BE2C (cell line): ENCODE results near the gene CCR4.
"Not testable (repeated sequence)": the region's sequence is repeated elsewhere in the genome, so short reads cannot be mapped to it uniquely, and the experiment has no call there.

ENCODE experiments used
- DNase-seq: peaks from one replicate; pipeline ENCODE4 v3.0.0-alpha.2; 2020
- H3K27me3 ChIP-seq: fragments of 250-450 bp; sonication (Bioruptor Pico); 2 replicates; pipeline ENCODE4 v1.5.1; 2020; ENCODE audit warnings: mild to moderate bottlenecking
- H3K36me3 ChIP-seq: fragments of 250-450 bp; sonication (Bioruptor Pico); 2 replicates; pipeline ENCODE4 v1.5.1; 2020; ENCODE audit warnings: mild to moderate bottlenecking
- H3K4me1 ChIP-seq: fragments of 250-450 bp; sonication (Bioruptor Pico); 2 replicates; pipeline ENCODE4 v1.5.1; 2020
- H3K4me3 ChIP-seq: 2 replicates; pipeline ENCODE4 v1.5.1; 2011; ENCODE audit warnings: low read depth, low read length
- H3K9me3 ChIP-seq: fragments of 250-450 bp; sonication (Bioruptor Pico); 2 replicates; pipeline ENCODE4 v1.5.1; 2020
- TF ChIP-seq, protein P1 (sequence below): IDR thresholded peaks from 2 replicates; pipeline ENCODE4 v1.5.1; 2012; ENCODE audit warnings: mild to moderate bottlenecking, low read depth, low read length

The CCR4 gene

DNA sequence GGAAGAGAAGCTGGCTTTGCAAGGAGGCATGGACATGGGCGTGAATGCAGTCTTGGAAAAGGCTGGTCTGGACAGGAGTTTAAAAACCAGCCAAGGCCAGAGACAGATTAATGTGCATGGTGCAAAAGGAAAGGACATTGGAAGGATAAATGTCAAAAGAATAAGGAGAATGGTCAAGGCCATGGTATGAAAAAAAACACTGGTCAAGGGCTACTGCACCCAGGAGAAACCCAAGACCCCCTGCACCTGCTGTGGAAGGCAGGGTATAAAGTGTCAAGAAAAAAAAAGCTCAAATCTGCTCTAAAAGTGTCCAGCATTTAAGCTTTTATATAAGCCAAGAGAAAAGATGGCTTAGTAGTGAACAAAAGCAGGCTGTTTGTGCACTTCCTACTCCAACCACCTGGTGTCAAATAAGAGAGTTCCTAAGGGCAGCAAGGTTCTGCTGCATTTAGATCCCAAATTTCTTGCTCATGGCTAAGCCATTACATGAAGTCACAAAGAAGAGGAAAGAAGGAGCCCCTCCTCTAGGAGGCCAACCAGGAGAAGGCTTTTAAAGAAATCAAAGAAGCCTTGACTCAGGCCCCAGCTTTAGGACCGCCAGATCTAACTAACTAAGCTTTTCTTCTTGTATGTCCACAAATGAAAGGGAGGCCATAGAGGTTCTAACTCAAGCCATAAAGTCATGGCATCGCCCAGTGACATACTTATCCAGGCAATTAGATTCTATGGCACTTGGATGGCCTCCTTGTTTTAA lies 16.9 kb downstream of the CCR4 start:
- DNase-seq: no peak
- H3K9me3 ChIP-seq: no peaks in the 10 kb centered on the region
- TF ChIP-seq, protein P1, sequence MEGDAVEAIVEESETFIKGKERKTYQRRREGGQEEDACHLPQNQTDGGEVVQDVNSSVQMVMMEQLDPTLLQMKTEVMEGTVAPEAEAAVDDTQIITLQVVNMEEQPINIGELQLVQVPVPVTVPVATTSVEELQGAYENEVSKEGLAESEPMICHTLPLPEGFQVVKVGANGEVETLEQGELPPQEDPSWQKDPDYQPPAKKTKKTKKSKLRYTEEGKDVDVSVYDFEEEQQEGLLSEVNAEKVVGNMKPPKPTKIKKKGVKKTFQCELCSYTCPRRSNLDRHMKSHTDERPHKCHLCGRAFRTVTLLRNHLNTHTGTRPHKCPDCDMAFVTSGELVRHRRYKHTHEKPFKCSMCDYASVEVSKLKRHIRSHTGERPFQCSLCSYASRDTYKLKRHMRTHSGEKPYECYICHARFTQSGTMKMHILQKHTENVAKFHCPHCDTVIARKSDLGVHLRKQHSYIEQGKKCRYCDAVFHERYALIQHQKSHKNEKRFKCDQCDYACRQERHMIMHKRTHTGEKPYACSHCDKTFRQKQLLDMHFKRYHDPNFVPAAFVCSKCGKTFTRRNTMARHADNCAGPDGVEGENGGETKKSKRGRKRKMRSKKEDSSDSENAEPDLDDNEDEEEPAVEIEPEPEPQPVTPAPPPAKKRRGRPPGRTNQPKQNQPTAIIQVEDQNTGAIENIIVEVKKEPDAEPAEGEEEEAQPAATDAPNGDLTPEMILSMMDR: no peak
- no peaks in the 10 kb centered on the region for H3K27me3 ChIP-seq
- no peaks in the 10 kb centered on the region for H3K36me3 ChIP-seq
- no peak overlapping the region for H3K4me3 ChIP-seq
- no peaks in the 10 kb centered on the region for H3K4me1 ChIP-seq

DNA sequence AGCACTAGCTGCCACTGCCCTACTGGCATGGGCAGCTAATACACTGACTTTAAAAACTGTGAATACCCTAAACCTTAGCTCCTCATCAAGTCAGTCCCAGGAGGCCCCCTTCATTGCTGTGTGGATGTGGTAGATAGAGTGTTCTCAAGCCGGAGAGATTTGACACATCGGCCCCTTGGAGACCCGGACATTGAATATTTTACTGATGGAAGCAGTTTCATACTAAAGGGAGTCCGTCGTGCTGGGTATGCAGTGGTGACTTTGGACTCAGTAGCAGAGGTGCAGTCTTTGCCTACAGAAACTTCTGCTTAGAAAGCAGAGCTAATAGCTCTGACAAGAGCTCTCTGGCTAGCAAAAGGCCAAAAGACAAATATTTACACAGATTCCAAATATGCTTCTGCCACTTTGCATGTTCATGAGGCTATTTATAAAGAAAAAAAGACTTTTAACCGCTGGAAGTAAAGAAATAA lies 17.5 kb downstream of the CCR4 start:
- TF ChIP-seq, protein P1: no peak
- H3K4me3 ChIP-seq: no peak overlapping the region
- H3K27me3 ChIP-seq: no peaks in the 10 kb centered on the region
- H3K4me1 ChIP-seq: no peaks in the 10 kb centered on the region
- no peaks in the 10 kb centered on the region for H3K9me3 ChIP-seq
- DNase-seq: no peak
- H3K36me3 ChIP-seq: no peaks in the 10 kb centered on the region

DNA sequence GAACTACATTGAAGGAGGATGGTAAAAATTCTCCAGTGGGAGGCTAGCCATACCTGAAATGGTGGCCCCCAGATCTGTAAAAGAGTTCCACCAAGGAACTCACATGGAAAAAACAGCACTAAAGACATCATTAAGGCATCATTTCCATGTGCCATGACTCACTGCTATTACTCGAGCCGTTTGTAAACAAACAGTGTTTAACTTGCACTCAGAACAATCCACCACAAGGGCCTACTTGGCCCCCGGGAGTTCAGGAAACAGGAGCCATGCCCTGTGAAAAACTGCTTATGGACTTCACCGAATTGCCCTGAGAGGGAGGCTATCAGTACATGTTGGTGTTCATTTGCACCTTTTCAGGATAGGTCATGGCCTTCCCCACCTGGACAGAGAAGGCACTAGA lies 18.2 kb downstream of the CCR4 start:
- no peaks in the 10 kb centered on the region for H3K4me1 ChIP-seq
- no peak for DNase-seq
- TF ChIP-seq, protein P1: no peak
- no peaks in the 10 kb centered on the region for H3K27me3 ChIP-seq
- no peaks in the 10 kb centered on the region for H3K36me3 ChIP-seq
- no peaks in the 10 kb centered on the region for H3K9me3 ChIP-seq
- H3K4me3 ChIP-seq: no peak overlapping the region

DNA sequence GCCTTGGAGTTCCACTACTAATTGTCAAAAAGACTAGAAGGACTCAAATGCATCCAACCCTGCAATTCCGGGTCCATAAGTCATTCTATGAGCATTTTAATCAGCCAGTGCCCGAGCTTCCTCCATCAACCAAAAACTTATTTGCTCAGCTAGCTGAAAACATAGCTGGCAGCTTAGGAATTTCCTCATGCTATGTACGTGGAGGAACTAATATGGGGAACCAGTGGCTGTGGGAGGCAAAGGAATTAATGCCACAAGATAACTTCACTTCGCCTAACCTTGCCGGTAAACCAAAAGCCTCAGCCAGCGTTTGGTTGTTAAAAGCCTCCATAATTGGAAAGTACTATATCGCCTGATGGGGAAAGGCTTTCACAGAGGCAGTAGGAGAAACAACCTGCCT lies 19.8 kb downstream of the CCR4 start:
- H3K4me3 ChIP-seq, H3K9me3 ChIP-seq, H3K36me3 ChIP-seq, H3K4me1 ChIP-seq, DNase-seq, H3K27me3 ChIP-seq: not testable (repeated sequence)

DNA sequence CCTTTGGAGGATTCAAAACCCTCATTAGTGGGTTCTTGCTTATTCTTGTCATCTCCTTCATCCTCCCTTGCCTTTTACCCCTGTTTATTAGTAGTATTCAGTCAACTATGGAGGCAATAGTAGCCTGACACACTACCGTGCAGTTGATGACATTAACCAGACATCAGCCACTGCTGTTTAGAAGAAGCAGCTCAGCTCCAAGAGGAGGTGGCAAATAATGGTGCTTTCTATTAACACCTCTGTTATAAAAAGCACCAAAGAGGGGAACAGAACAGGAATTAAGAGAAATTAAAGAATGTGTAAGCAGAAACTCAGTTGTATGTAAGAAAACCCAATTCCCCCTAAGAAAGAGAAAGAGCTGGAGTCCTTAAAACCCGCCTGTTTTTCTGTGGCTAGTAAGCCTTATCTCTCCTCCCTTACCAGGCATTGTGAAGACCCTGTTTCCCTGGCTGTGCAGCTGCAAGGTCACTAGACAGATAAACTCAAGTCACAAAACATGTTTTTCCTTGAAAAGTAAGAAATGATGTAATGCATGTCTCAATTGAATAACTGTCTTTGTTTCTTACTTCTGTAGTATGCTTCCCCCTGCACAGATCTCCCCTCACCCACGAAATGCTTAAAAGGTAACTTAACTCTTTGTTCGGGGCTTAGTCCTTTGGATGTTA lies 21.2 kb downstream of the CCR4 start:
- TF ChIP-seq, protein P1: no peak
- DNase-seq: no peak
- Histone ChIP-seq H3K4me3 (no peak overlapping the region), H3K4me1 (no peaks in the 10 kb centered on the region), H3K27me3 (no peaks in the 10 kb centered on the region), H3K9me3 (no peaks in the 10 kb centered on the region), H3K36me3 (no peaks in the 10 kb centered on the region)

DNA sequence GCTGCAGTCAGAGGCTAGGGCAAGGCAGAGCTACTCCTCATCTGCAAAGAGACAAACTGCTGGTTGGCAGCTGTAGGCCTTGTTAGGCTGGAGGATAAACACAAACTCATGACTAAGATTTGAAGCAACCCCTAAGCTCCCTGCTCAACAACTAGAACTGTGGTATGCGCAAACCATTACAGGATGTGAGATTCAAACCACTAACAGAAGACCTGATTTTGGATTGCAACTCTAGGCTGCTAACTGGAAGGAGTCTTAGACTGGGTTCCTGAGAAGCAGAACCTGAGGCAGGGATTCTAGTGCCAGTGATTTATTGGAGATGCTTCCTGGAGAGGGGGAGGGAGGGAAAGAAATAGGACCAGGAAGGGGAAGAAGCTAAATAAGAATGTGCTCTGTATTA lies 22.5 kb downstream of the CCR4 start:
- Histone ChIP-seq H3K36me3 (no peaks in the 10 kb centered on the region), H3K9me3 (no peaks in the 10 kb centered on the region), H3K27me3 (no peaks in the 10 kb centered on the region), H3K4me3 (no peak overlapping the region), H3K4me1 (no peaks in the 10 kb centered on the region)
- no peak for DNase-seq
- TF ChIP-seq, protein P1: no peak
